HL-60 (cell line): Measurements from ENCODE around the gene ARL6.

ENCODE experiments used
- POLR2AphosphoS5 ChIP-seq: IDR thresholded peaks from 2 replicates; pipeline ENCODE4 v1.6.1; 2012; ENCODE audit warnings: low read depth
- TF ChIP-seq, protein P1 (sequence below): IDR thresholded peaks from one replicate; pipeline ENCODE4 v1.5.1; 2011; ENCODE audit warnings: low read length, control low read depth, inconsistent platforms; ENCODE audit not compliant: insufficient read depth
- TF ChIP-seq, protein P2 (sequence below): IDR thresholded peaks from 2 replicates; pipeline ENCODE4 v1.6.1; 2012; ENCODE audit warnings: low read depth; ENCODE audit not compliant: insufficient replicate concordance

DNA sequence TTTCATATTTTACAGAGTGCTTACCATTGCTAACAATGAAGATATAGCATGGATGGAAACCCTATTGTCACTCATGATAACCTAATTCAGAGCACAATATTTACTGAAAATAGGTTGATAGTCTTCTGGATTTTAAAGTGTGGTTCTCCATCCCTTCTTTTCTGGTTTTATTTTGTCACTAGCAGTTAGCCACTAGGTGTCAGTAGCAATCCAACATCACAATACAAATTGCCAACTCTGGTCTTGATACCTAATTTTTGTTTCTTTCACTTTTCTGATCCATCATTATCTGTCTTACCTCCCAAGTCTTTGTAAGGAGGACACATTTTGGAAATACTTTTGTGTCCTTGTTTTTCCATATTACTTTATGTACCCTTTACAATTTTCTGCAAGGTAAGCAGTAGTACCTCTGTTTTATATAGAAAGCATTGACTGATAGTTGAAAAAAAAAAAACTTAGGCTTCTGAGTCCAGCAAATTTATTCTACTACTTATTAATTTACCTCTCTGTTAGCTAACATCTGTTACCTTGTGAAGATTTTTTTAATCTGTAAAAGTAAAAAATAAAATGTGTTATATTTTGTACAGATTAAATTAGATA lies 29.0 kb downstream of the ARL6 start:
- TF ChIP-seq, protein P1, sequence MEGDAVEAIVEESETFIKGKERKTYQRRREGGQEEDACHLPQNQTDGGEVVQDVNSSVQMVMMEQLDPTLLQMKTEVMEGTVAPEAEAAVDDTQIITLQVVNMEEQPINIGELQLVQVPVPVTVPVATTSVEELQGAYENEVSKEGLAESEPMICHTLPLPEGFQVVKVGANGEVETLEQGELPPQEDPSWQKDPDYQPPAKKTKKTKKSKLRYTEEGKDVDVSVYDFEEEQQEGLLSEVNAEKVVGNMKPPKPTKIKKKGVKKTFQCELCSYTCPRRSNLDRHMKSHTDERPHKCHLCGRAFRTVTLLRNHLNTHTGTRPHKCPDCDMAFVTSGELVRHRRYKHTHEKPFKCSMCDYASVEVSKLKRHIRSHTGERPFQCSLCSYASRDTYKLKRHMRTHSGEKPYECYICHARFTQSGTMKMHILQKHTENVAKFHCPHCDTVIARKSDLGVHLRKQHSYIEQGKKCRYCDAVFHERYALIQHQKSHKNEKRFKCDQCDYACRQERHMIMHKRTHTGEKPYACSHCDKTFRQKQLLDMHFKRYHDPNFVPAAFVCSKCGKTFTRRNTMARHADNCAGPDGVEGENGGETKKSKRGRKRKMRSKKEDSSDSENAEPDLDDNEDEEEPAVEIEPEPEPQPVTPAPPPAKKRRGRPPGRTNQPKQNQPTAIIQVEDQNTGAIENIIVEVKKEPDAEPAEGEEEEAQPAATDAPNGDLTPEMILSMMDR, result peak; percentile 57
- TF ChIP-seq, protein P2, sequence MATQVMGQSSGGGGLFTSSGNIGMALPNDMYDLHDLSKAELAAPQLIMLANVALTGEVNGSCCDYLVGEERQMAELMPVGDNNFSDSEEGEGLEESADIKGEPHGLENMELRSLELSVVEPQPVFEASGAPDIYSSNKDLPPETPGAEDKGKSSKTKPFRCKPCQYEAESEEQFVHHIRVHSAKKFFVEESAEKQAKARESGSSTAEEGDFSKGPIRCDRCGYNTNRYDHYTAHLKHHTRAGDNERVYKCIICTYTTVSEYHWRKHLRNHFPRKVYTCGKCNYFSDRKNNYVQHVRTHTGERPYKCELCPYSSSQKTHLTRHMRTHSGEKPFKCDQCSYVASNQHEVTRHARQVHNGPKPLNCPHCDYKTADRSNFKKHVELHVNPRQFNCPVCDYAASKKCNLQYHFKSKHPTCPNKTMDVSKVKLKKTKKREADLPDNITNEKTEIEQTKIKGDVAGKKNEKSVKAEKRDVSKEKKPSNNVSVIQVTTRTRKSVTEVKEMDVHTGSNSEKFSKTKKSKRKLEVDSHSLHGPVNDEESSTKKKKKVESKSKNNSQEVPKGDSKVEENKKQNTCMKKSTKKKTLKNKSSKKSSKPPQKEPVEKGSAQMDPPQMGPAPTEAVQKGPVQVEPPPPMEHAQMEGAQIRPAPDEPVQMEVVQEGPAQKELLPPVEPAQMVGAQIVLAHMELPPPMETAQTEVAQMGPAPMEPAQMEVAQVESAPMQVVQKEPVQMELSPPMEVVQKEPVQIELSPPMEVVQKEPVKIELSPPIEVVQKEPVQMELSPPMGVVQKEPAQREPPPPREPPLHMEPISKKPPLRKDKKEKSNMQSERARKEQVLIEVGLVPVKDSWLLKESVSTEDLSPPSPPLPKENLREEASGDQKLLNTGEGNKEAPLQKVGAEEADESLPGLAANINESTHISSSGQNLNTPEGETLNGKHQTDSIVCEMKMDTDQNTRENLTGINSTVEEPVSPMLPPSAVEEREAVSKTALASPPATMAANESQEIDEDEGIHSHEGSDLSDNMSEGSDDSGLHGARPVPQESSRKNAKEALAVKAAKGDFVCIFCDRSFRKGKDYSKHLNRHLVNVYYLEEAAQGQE, result no peak
- TF ChIP-seq POLR2AphosphoS5, result no peak
